SK-N-MC (cell line): ENCODE measurements around the gene TIPRL.

ENCODE experiments used
- EZH2 ChIP-seq: fragments of 200-600 bp; sonication (generic); IDR thresholded peaks from one replicate; pipeline ENCODE4 v1.6.1; 2017; ENCODE audit warnings: antibody characterized with exemption
- FOXP2 ChIP-seq: optimal IDR thresholded peaks from 2 replicates; pipeline ENCODE3; 2011; ENCODE audit warnings: mild to moderate bottlenecking, moderate library complexity; ENCODE audit not compliant: insufficient read depth; ENCODE audit errors: extremely low read length, control extremely low read depth

- no peak for TF ChIP-seq EZH2
- TF ChIP-seq FOXP2: no peak
Measured at GRCh38 chr1:168161459-168161858, 17.3 kb upstream of the TIPRL start.
